HG03159 (cell line): Measurements from ENCODE around the gene UTF1.

Experiments used
- ATAC-seq: cut with Tn5 transposase; IDR thresholded peaks from one replicate; pipeline ENCODE4 v1.9.1; 2021; ENCODE audit warnings: mild to moderate bottlenecking, moderate library complexity; ENCODE audit not compliant: unreplicated experiment

The UTF1 gene

GRCh38 chr10:133276100-133276434, 46.0 kb downstream of the UTF1 start:
- ATAC-seq = no peak

DNA sequence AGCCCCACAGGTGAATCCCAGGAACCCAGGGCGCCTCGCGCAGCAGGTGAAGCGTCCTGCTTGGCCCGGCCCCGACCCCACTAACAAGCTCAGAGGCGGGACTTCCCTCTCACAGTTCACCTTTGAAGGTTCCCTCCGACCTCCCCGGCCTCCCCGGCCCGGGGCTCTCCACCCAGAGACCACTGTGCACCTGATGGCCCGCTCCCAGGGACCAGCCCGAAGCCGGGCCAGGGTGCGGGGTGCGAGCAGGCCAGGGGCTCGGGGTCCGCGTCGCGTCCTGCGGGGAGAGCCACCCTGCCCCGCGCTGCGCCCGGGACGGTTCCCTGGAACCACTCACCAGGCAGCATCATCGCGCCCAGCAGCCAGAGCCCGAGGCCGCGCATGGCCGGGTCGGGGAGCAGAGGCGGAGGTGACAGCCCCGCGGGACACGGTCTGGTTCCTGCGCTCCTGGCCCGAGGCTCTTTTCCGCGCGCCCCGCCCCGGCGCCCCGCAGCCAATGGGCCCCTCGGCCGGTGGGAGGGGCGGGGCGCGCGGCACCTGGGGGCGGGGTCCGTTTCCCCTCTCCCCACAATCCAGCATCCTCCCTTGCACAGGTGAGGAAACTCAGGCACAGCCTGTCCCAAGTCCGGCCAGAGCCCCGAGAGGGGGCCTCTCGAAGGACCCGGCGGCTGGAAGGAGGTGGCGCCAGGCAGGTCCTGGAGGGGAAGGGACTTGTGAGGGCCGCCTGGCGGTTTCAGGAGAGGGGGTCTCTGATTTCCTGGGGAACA, 46.6 kb downstream of the UTF1 start, which contains the start of gene ADAM8:
ADAM8 (minus strand) TSS at position 434 of the 767 bp plus-strand sequence; CDS start at position 383, 51 bp downstream.
- peak; percentile 44 for ATAC-seq

- ATAC-seq = no peak
These were observed 47.4 kb downstream of the UTF1 start for GRCh38 chr10:133277277-133277992.

DNA sequence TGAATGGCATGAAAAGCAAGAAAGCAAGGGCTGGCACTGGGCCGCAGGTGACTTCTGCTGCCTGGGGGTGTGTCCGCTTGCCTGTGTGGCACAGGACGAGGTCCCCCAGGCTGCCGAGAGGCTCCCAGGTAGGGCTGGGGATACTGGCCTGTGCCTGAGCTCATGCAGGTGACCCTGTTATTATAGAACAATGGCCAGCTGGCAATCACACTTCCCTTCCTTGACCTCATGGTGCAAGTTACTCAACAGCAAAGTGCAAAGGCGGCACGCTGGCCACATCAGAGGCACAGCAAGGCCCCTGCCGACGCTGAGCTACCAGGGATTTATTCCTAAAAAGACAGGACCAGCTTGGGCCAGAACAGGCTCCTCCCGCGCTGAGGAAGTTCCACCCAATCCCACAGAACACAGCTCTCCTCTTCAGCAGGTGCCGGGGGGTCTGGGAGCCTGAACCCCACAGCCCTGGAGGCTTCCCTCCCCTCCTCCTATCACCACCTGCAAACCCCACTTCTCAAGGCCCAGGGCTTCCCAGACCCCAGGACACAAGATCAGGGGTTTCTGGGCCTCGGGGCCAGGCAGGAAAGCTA, 48.1 kb downstream of the UTF1 start:
- no peak for ATAC-seq

- peak; percentile 39 for ATAC-seq
These were observed 48.7 kb downstream of the UTF1 start for GRCh38 chr10:133278577-133279265.

DNA sequence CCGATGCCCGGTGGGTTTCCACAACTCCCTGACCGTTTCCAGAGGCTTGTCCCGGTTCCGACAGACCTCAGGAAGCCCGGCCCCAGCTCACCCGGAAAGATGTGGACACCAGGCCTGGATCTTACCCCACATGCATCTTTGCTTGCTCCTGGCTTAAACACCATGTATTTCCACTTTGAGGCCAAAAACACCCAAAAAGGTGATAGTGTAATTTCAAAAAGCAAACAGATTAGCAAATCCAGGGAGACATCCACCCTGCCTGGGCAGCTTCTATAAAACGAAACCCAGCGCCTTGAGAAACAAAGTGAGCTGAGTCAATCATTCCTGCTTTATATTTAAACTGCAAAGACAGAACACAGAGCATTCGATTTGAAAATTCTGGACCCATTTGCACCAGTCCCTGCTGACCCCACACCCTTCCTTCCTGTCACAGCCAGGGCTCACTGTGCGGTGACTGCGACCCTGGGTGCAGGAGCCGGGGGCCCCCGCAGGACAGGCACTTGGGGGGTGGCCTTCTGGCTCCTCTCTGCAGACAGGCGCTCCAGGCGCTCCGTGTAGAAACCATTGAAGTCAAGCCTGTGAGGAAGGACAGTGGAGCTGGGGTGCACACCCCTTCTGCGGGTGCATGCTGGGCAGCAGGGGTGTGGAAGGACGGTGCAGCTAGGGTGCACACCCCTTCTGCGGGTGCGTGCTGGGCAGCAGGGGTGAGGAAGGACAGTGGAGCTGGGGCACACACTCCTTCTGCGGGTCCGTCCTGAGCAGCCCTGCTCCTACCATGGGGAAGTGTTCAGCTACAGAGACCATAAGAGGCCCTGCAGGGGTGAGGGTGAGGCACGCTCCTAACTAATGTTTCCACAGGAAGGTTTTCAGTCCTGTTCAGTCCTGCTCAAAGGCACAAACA, 49.6 kb downstream of the UTF1 start:
- ATAC-seq = no peak

DNA sequence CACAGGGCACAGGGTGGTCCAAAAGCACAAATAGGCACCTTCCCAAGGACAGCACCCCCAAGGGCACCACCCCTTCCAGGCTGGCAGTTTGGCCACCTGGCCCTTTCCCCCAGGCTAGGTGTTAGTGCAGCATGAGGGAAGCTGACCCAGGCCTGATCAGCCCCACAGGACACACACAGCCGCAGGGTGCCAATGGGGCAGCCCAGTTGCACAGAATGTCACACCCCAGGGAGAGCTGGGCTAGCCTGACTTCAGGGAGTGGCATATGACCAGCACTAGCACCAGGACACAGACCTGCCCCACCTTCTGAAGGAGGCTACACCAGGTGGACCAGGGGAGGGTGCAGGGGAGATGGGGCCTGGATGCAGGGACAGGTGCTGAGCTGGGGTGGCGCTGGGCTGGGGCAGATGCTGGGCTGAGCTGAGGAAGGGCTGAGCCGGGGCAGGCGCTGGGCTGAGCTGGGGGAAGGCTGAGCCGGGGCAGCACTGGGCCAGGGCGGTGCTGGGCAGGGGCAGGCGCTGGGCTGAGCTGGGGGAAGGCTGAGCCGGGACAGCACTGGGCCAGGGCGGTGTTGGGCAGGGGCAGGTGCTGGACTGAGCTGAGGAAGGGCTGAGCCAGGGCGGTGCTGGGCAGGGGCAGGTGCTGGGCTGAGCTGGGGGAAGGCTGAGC, 50.5 kb downstream of the UTF1 start:
- no peak for ATAC-seq

DNA sequence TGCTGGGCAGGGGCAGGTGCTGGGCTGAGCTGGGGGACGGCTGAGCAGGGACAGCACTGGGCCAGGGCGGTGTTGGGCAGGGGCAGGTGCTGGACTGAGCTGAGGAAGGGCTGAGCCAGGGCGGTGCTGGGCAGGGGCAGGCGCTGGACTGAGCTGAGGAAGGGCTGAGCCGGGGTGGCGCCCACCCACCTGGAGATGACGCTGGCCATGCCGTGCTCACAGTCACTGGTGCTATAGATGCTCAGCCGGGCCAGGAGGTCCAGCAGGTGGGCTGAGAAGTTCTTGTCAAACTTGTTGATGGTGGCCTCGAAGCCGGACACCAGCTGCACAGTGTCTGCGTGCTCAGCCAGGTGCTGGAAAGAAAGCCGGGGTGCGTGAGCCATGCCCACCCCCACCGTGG, 51.1 kb downstream of the UTF1 start:
- ATAC-seq = no peak
